ENCODE results near the gene ASB16.

The ASB16 gene

GRCh38 chr17:44183024-44183423 lies 12.5 kb downstream of the ASB16 start:
- no peak overlapping the region for H3K4me3 ChIP-seq (ENCODE audit: control insufficient read depth, low read depth, low read length)
- TF ChIP-seq CTCF (IDR thresholded peaks at IDR 0.05; ENCODE audit: control insufficient read depth, insufficient read depth, low read depth, low read length, missing control alignments) = no peak
- DNase-seq (ENCODE audit: low read depth) = no peak

GRCh38 chr17:44184212-44184810 lies 13.8 kb downstream of the ASB16 start:
- no peak overlapping the region for H3K4me3 ChIP-seq (ENCODE audit: control insufficient read depth, low read depth, low read length)
- no peak for DNase-seq (ENCODE audit: low read depth)
- TF ChIP-seq CTCF (IDR thresholded peaks at IDR 0.05; ENCODE audit: control insufficient read depth, insufficient read depth, low read depth, low read length, missing control alignments) = no peak

GRCh38 chr17:44186307-44187130 lies 16.0 kb downstream of the ASB16 start, which contains the start of gene TMUB2:
TMUB2 (plus strand) TSS chr17:44186972; CDS start chr17:44187709, 737 bp downstream.
- TF ChIP-seq CTCF (IDR thresholded peaks at IDR 0.05; ENCODE audit: control insufficient read depth, insufficient read depth, low read depth, low read length, missing control alignments) = no peak
- peak within 1 kb of the TSS; percentile 77 for H3K4me3 ChIP-seq (ENCODE audit: control insufficient read depth, low read depth, low read length)
- peak; percentile 99 for DNase-seq (ENCODE audit: low read depth)

GRCh38 chr17:44187131-44187899 lies 16.8 kb downstream of the ASB16 start:
- DNase-seq (ENCODE audit: low read depth) = no peak
- no peak for TF ChIP-seq CTCF (IDR thresholded peaks at IDR 0.05; ENCODE audit: control insufficient read depth, insufficient read depth, low read depth, low read length, missing control alignments)
- H3K4me3 ChIP-seq (ENCODE audit: control insufficient read depth, low read depth, low read length) = peak overlapping the region; percentile 74

GRCh38 chr17:44188576-44189403 lies 18.3 kb downstream of the ASB16 start:
- no peak overlapping the region for H3K4me3 ChIP-seq (ENCODE audit: control insufficient read depth, low read depth, low read length)
- no peak for DNase-seq (ENCODE audit: low read depth)
- no peak for TF ChIP-seq CTCF (IDR thresholded peaks at IDR 0.05; ENCODE audit: control insufficient read depth, insufficient read depth, low read depth, low read length, missing control alignments)

- TF ChIP-seq CTCF (IDR thresholded peaks at IDR 0.05; ENCODE audit: control insufficient read depth, insufficient read depth, low read depth, low read length, missing control alignments) = no peak
- DNase-seq (ENCODE audit: low read depth) = no peak
- no peak overlapping the region for H3K4me3 ChIP-seq (ENCODE audit: control insufficient read depth, low read depth, low read length)
Observed at GRCh38 chr17:44190481-44190880, 20.0 kb downstream of the ASB16 start.

Measured in AG09309 (cell line).